AG04449 (cell line): ENCODE data around the gene LRMDA.
"Not testable (repeated sequence)": the region's sequence is repeated elsewhere in the genome, so short reads cannot be mapped to it uniquely, and the experiment has no call there.

Experiments
- CTCF ChIA-PET: fragments of 350-600 bp; formaldehyde crosslinking; extraction: SDS; loops from one replicate; lab custom pipeline; 2021; ENCODE audit warnings: antibody characterized with exemption; lab: Yijun Ruan, JAX
- POLR2A ChIA-PET: fragments of 400-600, 350-600 bp; formaldehyde crosslinking; extraction: SDS; loops from one replicate; lab custom pipeline; 2020; ENCODE audit warnings: antibody characterized with exemption, inconsistent platforms; lab: Yijun Ruan, JAX
- DNase-seq: peaks from one replicate; pipeline ENCODE4 v3.0.0-alpha.2; 2010; ENCODE audit warnings: low read depth, low spot score
- H3K4me3 ChIP-seq: 2 replicates; pipeline ENCODE4 v1.5.1; 2011; ENCODE audit warnings: low read depth, mild to moderate bottlenecking, control low read depth, low read length
- TF ChIP-seq, protein P1 (sequence below): IDR thresholded peaks from one replicate; pipeline ENCODE4 v1.5.1; 2011; ENCODE audit warnings: mild to moderate bottlenecking, moderate library complexity, low read length, control low read depth, inconsistent platforms; ENCODE audit not compliant: insufficient read depth; ENCODE audit errors: missing control alignments

Gene LRMDA

DNA sequence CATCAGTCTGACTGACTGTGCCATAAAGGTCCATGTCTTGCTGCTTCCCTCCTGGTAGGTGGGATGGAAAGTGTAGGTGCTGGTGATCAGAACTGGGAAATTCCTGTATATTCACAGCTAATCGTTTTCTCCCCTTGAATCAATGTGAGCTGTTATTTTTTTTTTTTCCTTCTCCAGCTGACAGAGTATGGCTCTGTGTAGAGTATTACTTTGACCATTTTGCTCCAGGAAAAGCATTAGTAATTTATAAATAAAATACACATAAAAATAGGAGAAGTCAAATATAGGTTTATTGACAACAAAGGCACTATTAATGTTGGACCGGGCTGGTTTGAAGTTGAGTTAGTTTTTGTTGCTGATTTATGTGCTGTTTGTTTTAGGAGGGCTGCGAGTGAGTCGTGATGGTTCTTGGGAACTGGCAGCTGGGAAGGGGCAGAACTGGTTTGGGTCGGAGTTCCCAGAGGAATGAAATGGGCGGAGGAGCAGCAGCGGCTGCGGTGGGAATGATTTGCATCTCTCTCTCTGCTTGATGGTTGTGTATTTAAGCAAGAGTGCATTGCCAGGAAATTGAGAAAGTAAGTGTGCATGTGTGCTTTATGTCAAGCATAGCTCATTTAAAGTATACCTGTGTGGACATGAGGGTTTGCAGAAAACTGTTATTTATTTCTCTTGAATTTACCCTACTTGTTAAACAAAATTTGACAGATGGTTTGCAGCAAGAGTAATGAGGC lies 80.9 kb downstream of the LRMDA start:
- no peak for DNase-seq
- TF ChIP-seq, protein P1, sequence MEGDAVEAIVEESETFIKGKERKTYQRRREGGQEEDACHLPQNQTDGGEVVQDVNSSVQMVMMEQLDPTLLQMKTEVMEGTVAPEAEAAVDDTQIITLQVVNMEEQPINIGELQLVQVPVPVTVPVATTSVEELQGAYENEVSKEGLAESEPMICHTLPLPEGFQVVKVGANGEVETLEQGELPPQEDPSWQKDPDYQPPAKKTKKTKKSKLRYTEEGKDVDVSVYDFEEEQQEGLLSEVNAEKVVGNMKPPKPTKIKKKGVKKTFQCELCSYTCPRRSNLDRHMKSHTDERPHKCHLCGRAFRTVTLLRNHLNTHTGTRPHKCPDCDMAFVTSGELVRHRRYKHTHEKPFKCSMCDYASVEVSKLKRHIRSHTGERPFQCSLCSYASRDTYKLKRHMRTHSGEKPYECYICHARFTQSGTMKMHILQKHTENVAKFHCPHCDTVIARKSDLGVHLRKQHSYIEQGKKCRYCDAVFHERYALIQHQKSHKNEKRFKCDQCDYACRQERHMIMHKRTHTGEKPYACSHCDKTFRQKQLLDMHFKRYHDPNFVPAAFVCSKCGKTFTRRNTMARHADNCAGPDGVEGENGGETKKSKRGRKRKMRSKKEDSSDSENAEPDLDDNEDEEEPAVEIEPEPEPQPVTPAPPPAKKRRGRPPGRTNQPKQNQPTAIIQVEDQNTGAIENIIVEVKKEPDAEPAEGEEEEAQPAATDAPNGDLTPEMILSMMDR = no peak
- no peak overlapping the region for H3K4me3 ChIP-seq
- ChIA-PET CTCF (no interaction called here), POLR2A (no interaction called here)

DNA sequence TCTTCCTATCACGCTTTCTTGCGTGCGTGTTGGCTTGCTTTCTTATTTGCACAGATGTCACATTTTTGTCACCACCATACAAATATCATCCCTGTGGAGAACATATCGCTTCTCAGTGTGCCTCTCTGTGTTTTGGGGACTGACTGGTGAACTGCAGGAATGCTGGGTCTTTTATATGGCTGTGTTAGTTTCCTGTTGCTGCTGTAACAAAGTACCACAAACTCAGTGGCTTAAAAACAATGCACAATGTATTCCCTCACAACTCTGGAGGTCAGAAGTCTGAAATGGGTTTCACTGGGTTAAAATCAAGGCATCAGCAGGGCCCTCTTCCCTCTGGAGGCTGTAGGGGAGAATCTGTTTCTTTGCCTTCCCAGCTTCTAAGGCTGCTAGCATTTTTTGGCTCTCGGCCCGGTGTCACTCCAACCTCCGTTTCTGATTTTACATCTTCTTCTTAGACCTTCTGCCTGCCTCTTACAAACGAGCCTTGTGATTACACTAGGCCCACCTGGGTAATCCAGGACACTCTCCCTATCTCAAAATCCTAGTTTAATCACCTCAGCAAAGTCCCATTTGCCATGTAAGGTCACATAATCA lies 82.0 kb downstream of the LRMDA start:
- TF ChIP-seq, protein P1 = no peak
- no peak overlapping the region for H3K4me3 ChIP-seq
- DNase-seq = no peak
- ChIA-PET POLR2A (no interaction called here), CTCF (no interaction called here)

DNA sequence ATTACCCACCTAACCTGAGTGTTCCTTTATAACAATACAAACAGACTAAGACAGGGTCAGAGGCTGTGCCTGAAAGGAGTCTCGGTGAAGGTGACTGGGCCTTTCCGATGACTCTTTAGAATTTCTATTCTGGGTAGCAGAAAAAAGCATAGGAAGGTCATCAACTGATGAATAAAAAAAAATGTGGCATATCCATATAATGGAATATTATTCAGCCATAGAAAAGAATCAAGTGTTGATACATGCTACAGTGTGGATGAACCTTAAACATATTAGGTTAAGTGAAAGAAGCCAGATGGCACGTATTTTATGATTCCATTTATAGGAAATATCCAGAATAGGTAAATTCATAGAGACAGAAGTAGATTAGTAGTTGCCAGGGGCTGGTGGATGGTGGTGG lies 83.4 kb downstream of the LRMDA start:
- no peak for DNase-seq
- ChIA-PET CTCF (no interaction called here), POLR2A (no interaction called here)
- no peak overlapping the region for H3K4me3 ChIP-seq
- TF ChIP-seq, protein P1 = no peak

DNA sequence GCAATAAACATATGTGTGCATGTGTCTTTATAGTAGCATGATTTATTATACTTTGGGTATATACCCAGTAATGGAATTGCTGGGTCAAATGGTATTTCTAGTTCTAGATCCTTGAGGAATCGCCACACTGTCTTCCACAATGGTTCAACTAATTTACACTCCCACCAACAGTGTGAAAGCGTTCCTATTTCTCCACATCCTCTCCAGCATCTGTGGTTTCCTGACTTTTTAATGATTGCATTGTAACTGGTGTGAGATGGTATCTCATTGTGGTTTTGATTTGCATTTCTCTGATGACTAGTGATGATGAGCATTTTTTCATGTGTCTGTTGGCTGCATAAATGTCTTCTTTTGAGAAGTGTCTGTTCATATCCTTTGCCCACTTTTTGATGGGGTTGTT lies 84.7 kb downstream of the LRMDA start:
- DNase-seq, CTCF ChIA-PET, H3K4me3 ChIP-seq, POLR2A ChIA-PET: not testable (repeated sequence)

DNA sequence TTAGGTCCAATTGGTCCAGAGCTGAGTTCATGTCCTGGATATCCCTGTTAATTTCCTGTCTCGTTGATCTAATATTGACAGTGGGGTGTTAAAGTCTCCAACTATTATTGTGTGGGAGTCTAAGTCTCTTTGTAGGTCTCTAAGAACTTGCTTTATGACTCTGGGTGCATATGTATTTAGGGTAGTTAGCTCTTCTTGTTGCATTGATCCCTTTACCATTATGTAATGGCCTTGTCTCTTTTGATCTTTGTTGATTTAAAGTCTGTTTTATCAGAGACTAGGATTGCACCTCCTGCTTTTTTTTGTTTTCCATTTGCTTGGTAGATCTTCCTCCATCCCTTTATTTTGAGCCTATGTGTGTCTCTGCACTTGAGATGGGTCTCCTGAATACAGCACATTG lies 87.8 kb downstream of the LRMDA start:
- POLR2A ChIA-PET, DNase-seq, H3K4me3 ChIP-seq, CTCF ChIA-PET: not testable (repeated sequence)

DNA sequence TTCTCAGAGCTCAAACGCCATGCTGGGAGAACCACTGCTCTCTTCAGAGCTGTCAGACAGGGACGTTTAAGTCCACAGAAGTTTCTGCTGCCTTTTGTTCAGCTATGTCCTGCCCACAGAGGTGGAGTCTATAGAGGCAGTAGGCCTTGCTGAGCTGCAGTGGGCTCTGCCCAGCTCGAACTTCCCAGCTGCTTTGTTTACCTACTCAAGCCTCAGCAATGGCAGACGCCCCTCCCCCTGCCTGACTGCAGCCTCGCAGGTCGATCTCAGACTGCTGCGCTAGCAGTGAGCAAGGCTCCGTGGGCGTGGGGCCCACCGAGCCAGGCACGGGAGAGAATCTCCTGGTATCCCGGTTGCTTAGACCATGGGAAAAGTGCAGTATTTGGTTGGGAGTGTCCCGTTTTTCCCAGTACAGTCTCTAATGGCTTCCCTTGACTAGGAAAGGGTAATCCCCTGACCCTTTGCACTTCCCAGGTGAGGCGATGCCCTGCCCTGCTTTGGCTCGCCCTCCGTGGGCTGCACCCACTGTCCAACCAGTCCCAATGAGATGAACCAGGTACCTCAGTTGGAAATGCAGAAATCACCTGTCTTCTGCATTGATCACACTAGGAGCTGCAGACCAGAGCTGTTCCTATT lies 89.9 kb downstream of the LRMDA start:
- H3K4me3 ChIP-seq, POLR2A ChIA-PET, DNase-seq, CTCF ChIA-PET: not testable (repeated sequence)

DNA sequence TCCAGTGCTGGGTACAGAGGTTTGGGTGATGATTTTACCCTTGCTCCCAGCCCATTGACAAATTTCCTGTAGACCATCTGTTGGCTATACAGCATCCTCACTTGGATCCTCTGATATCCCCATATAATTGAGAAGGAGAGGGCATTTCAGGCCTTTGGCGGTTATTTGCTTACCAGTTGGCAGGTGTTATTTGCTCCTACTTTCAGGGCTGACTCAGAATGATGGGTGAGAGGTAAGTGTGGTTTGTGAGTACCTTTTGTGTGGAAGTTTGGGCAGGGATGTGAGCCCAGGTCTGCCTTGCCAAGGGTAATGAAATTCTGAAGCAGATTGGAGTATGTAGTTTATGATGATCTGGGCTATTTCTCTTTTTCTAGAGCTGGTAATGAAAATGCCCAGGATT lies 93.6 kb downstream of the LRMDA start:
- CTCF ChIA-PET = no interaction called here
- DNase-seq = no peak
- TF ChIP-seq, protein P1 = no peak
- H3K4me3 ChIP-seq = no peak overlapping the region
- POLR2A ChIA-PET = no interaction called here
